OCI-LY7 (cell line): Measurements from ENCODE around the gene PLA2G3. TPM values are rescaled to one million over a fixed set of nuclear protein-coding genes. Genes with fewer than 3 reads are reported as not detected.
"Not testable (repeated sequence)": the region's sequence is repeated elsewhere in the genome, so short reads cannot be mapped to it uniquely, and the experiment has no call there.

Source experiments
- BruUV-seq: library from RNA; stranded (reverse); fragments of 400-500 nt; replicated peaks from 2 replicates; lab custom pipeline; 2021; lab: Mats Ljungman, UMichigan
- CTCF ChIA-PET: fragments of 300-600 bp; sonication (Branson Sonifier 250); formaldehyde crosslinking; loops from one replicate; lab custom pipeline; 2022; ENCODE audit warnings: antibody characterized with exemption; ENCODE audit not compliant: unreplicated experiment; lab: Charles Lee
- POLR2A ChIA-PET: fragments of 300-600 bp; sonication (Branson Sonifier 250); formaldehyde crosslinking; loops from one replicate; lab custom pipeline; 2022; ENCODE audit warnings: antibody characterized with exemption; lab: Charles Lee
- DNase-seq: peaks from one replicate; pipeline ENCODE4 v3.0.0-alpha.2; 2015; ENCODE audit warnings: low spot score
- H2AFZ ChIP-seq: fragments of 200-600 bp; sonication (generic), shearing (Covaris generic); 2 replicates; pipeline ENCODE4 v1.6.1; 2014; ENCODE audit warnings: mild to moderate bottlenecking, antibody characterized with exemption, low read length, moderate library complexity
- H3K27ac ChIP-seq: fragments of 200-600 bp; sonication (generic); 2 replicates; pipeline ENCODE4 v1.5.1; 2014; ENCODE audit warnings: mixed run types, low read depth, mild to moderate bottlenecking, moderate library complexity, low read length, inconsistent platforms; ENCODE audit not compliant: poor library complexity, severe bottlenecking
- H3K36me3 ChIP-seq: fragments of 200-600 bp; sonication (generic); 2 replicates; pipeline ENCODE4 v1.6.1; 2014; ENCODE audit warnings: mild to moderate bottlenecking, antibody characterized with exemption, low read length, moderate library complexity, mixed read lengths; ENCODE audit not compliant: insufficient read depth
- H3K4me1 ChIP-seq: fragments of 200-600 bp; sonication (generic); 2 replicates; pipeline ENCODE4 v1.5.1; 2014; ENCODE audit warnings: mild to moderate bottlenecking, low read length; ENCODE audit not compliant: insufficient read depth, poor library complexity, severe bottlenecking
- H3K4me2 ChIP-seq: fragments of 200-600 bp; sonication (generic); 2 replicates; pipeline ENCODE4 v1.6.1; 2014; ENCODE audit warnings: mild to moderate bottlenecking, low read length
- H3K4me3 ChIP-seq: fragments of 200-600 bp; sonication (generic); 2 replicates; pipeline ENCODE4 v1.5.1; 2014; ENCODE audit warnings: mild to moderate bottlenecking, low read depth, low read length; ENCODE audit not compliant: poor library complexity, severe bottlenecking
- H3K79me2 ChIP-seq: fragments of 200-600 bp; sonication (generic); 2 replicates; pipeline ENCODE4 v1.6.1; 2016; ENCODE audit warnings: low read depth, mild to moderate bottlenecking, low read length, moderate library complexity, mixed read lengths; ENCODE audit not compliant: insufficient read depth
- H3K9me2 ChIP-seq: fragments of 200-600 bp; sonication (generic); 2 replicates; pipeline ENCODE4 v1.6.1; 2016; ENCODE audit warnings: mild to moderate bottlenecking, low read length, mixed read lengths; ENCODE audit not compliant: insufficient read depth
- H3K9me3 ChIP-seq: fragments of 200-600 bp; sonication (generic); 2 replicates; pipeline ENCODE4 v1.6.1; 2014; ENCODE audit warnings: mild to moderate bottlenecking, mixed run types, low read length, mixed read lengths
- H4K20me1 ChIP-seq: fragments of 200-600 bp; sonication (generic); 2 replicates; pipeline ENCODE4 v1.6.1; 2014; ENCODE audit warnings: mild to moderate bottlenecking, antibody characterized with exemption, low read length, moderate library complexity, mixed read lengths; ENCODE audit not compliant: insufficient read depth
- EZH2phosphoT487 ChIP-seq: fragments of 200-600 bp; sonication (generic); IDR thresholded peaks from 2 replicates; pipeline ENCODE4 v1.6.1; 2018; ENCODE audit warnings: low read depth, borderline replicate concordance, mild to moderate bottlenecking, mixed run types, antibody characterized with exemption, low read length, moderate library complexity, mixed read lengths
- intact Hi-C: fragments of 100-400 bp; cut with micrococcal nuclease; formaldehyde crosslinking; loops from one replicate; pipeline ENCODE4 v1.10.0; 2022; ENCODE audit not compliant: unreplicated experiment
- total RNA-seq, 2 experiments: library from RNA; depleted of rRNA in 1 of 2; stranded (reverse); fragments of >200 nt in 1 of 2; shearing (Covaris generic) in 1 of 2; gene quantifications; 2 replicates each; pipeline ENCODE4 v1.2.3, GENCODE V29; 2014 to 2022
- TF ChIP-seq, protein P1 (sequence below): fragments of 200-600 bp; sonication (generic); conservative IDR thresholded peaks from 2 replicates; pipeline ENCODE4 v1.5.1; 2014; ENCODE audit warnings: mild to moderate bottlenecking, antibody characterized with exemption, low read length, moderate library complexity, mixed read lengths

Gene PLA2G3
- total RNA-seq, 2 experiments from 2014 or later, result not detected

DNA sequence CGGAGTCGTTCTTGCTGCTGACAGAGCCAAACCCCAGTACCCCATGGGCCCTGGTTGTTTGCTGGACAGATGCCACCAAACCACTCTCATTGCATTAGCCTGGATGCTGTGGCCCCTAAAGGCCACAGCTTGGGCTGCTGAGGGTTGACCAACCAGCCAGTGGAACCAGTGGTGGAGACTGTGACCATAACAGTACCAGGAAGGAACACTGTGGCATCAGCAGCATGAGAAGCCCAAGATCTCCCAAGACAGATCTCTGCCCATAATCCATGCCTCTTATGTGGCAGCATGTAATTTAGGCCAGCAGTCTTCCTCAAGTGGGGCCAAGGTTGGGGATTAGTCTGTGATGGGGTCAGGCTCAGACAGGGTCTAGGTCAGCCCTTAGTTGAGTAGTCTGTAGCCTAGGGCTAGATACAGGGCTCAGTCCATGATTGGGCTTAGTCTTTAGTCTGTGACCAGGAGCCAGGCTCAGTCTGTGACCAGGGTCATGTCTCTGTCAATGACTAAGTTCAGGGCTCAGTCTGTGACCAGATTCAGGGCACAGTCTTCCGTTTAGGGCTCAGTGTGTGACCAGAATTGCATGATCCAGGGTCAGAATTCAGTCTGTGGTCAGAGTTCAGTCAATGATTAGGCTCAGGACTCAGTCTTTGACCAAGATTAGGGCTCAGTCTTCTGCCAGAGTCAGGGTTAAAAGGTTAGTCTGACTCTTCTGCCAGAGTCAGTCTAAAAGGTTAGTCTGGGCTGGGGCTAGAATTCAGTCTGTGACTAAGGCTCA lies 22.1 kb downstream of the PLA2G3 start:
- H3K79me2 ChIP-seq, result no peaks in the 10 kb centered on the region
- no peak overlapping the region for H3K27ac ChIP-seq
- H3K9me3 ChIP-seq, result peaks cover under 1% of the 10 kb centered on the region; the same call in 1 of the 2 replicates
- no peaks in the 10 kb centered on the region for H3K9me2 ChIP-seq
- no peak overlapping the region for H2AFZ ChIP-seq
- no peak for TF ChIP-seq EZH2phosphoT487
- TF ChIP-seq, protein P1, sequence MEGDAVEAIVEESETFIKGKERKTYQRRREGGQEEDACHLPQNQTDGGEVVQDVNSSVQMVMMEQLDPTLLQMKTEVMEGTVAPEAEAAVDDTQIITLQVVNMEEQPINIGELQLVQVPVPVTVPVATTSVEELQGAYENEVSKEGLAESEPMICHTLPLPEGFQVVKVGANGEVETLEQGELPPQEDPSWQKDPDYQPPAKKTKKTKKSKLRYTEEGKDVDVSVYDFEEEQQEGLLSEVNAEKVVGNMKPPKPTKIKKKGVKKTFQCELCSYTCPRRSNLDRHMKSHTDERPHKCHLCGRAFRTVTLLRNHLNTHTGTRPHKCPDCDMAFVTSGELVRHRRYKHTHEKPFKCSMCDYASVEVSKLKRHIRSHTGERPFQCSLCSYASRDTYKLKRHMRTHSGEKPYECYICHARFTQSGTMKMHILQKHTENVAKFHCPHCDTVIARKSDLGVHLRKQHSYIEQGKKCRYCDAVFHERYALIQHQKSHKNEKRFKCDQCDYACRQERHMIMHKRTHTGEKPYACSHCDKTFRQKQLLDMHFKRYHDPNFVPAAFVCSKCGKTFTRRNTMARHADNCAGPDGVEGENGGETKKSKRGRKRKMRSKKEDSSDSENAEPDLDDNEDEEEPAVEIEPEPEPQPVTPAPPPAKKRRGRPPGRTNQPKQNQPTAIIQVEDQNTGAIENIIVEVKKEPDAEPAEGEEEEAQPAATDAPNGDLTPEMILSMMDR, result no peak
- DNase-seq, result no peak
- intact Hi-C loops, result no loop called here
- no TSS peak for BruUV-seq
- H4K20me1 ChIP-seq, result no peaks in the 10 kb centered on the region
- CTCF ChIA-PET, result no interaction called here
- H3K36me3 ChIP-seq, result no peaks in the 10 kb centered on the region
- no peak overlapping the region for H3K4me3 ChIP-seq
- no peak overlapping the region for H3K4me2 ChIP-seq
- POLR2A ChIA-PET, result interaction anchor here (0.8 kb wide), 1 partner anchor 83 kb away, joined by 3 read pairs; no protein-coding TSS in a partner anchor
- H3K4me1 ChIP-seq, result no peaks in the 10 kb centered on the region

DNA sequence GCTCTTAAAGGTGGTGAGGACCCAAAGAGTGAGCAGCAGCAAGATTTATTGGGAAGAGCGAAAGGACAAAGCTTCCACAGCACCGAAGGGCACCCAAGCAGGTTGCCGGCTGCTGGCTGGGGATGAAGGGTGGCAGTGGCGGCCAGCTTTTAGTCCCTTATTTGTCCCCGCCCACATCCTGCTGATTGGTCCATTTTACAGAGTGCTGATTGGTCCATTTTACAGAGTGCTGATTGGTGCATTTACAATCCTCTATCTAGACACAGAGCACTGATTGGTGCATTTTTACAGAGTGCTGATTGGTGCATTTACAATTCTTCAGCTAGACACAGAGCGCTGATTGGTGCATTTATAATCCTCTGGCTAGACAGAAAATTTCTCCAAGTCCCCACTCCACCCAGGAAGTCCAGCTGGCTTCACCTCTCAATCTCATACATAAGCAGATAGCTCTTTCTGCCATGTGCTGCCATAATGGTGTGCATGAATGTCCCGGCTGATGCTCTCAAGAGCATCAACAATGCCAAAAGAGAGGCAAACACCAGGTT lies 27.7 kb downstream of the PLA2G3 start:
- H3K4me1 ChIP-seq, H3K4me2 ChIP-seq, H4K20me1 ChIP-seq, H3K27ac ChIP-seq, intact Hi-C loops, BruUV-seq, H3K36me3 ChIP-seq, H2AFZ ChIP-seq, DNase-seq, H3K4me3 ChIP-seq, H3K79me2 ChIP-seq, H3K9me3 ChIP-seq, H3K9me2 ChIP-seq, POLR2A ChIA-PET, CTCF ChIA-PET: not testable (repeated sequence)

DNA sequence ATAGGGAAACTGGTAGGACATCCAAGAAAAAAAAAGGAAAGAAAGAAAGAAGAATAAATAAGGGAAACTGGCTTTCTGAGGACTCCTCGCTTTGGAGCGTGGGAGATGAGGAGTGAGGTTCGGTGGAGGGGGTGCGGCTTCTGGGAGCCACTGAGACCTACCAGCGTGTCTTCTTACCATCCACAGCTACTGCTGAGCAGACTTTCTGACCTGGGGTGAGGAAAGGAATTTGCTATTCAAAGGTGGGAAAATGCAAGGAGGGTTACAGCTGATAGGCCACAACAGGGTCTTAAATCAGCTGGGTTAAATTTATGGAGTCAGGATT lies 32.5 kb downstream of the PLA2G3 start:
- TF ChIP-seq EZH2phosphoT487, result no peak
- TF ChIP-seq, protein P1, result no peak; the same call in 1 of the 2 replicates
- no TSS peak for BruUV-seq
- Histone ChIP-seq H3K9me3 (peaks cover 3% of the 10 kb centered on the region; the same call in 1 of the 2 replicates), H2AFZ (peak overlapping the region; percentile 72), H3K4me1 (peaks cover 5% of the 10 kb centered on the region), H3K27ac (no peak overlapping the region), H3K79me2 (no peaks in the 10 kb centered on the region), H3K4me2 (peak overlapping the region; percentile 89), H3K9me2 (no peaks in the 10 kb centered on the region), H3K4me3 (peak overlapping the region; percentile 64), H3K36me3 (no peaks in the 10 kb centered on the region), H4K20me1 (no peaks in the 10 kb centered on the region)
- intact Hi-C loops, result loop anchor here (5.0 kb wide), 1 partner anchor 39 kb away; no protein-coding TSS in a partner anchor
- ChIA-PET POLR2A (interaction anchor here (0.6 to 1.5 kb wide), 5 partner anchors 13 to 48 kb away, joined by 3 to 6 read pairs (median 3); no protein-coding TSS in a partner anchor), CTCF (interaction anchor here (0.6 kb wide), 1 partner anchor 99 kb away, joined by 3 read pairs; no protein-coding TSS in a partner anchor)
- DNase-seq, result no peak
